GM21367 (cell line): ENCODE results near the gene TAGLN.
"Not testable (repeated sequence)": the region's sequence is repeated elsewhere in the genome, so short reads cannot be mapped to it uniquely, and the experiment has no call there.

Source experiments
- ATAC-seq: cut with Tn5 transposase; IDR thresholded peaks from one replicate; pipeline ENCODE4 v1.9.1; 2021; ENCODE audit not compliant: unreplicated experiment

Gene TAGLN

GRCh38 chr11:117195258-117195657 lies 3.9 kb upstream of the TAGLN start:
- no peak for ATAC-seq

GRCh38 chr11:117195761-117196160 lies 3.4 kb upstream of the TAGLN start:
- no peak for ATAC-seq

- ATAC-seq = no peak
Observed at GRCh38 chr11:117197006-117197405, 2.2 kb upstream of the TAGLN start.

GRCh38 chr11:117197516-117198456 lies 1.4 kb upstream of the TAGLN start:
- ATAC-seq = no peak

DNA sequence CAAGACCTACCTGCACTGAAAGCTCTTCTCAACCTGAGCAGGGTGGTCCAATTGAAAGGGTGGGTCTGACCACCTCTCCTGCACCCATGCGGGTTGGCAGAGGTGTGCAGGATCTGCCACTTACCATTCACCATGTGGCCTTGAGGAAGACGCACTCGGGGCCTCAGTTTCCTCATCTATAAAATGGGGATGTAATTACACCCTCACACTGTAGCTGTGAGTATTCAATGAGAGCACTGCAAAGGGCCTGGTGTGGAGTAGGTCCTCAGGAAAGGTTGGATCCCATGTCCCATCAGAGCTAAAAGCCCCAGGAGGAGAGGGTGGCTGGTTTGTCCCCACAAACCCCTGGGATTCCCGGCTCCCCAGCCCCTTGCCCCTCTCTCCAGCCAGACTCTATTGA lies 557 bp upstream of the TAGLN start:
- no peak for ATAC-seq

DNA sequence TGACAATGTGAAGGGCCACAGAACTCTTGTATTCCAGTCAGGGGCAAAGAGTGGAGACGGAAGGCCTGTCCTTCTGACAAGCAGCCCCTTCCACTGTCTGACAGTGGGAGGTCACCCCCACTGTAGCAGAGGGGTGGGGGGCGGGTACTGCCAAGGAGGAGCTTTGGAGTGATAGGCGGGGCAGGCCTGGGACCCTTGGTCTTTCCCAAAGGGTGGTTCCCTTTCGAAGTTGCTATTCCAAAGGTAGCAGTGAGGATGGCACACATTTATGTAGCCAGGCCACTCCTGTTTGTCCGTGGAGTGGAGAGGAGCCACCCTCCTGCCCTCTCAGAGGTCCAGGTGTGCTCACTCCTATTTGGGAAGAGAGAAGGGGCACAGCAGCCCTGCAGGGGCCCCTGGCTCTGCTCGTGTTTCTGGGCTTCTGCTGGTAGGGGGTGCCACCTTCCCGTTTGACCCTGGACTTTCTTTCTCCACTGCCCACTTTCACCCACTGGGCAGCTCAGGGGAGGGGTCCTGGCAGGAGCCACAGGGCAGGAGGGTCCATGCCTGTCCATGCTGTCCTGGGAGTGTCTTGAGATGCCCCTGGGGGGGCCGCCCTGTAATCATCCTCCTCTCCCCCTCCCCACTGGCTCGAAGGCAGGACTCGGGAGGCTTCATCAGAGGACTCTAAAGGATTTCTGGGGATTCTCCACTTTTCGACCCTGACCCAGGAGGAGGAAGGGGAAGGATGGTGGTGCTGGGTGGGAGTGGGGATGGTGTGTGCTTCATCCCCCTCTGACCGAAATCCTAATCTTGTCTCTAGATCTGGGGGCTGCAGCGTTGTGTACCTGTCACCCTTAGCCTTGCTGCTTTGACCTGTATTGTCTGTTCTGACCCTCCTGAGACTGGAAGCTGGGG lies 994 bp downstream of the TAGLN start:
- ATAC-seq = no peak

- no peak for ATAC-seq
Observed at GRCh38 chr11:117200813-117201657, 1.9 kb downstream of the TAGLN start.

DNA sequence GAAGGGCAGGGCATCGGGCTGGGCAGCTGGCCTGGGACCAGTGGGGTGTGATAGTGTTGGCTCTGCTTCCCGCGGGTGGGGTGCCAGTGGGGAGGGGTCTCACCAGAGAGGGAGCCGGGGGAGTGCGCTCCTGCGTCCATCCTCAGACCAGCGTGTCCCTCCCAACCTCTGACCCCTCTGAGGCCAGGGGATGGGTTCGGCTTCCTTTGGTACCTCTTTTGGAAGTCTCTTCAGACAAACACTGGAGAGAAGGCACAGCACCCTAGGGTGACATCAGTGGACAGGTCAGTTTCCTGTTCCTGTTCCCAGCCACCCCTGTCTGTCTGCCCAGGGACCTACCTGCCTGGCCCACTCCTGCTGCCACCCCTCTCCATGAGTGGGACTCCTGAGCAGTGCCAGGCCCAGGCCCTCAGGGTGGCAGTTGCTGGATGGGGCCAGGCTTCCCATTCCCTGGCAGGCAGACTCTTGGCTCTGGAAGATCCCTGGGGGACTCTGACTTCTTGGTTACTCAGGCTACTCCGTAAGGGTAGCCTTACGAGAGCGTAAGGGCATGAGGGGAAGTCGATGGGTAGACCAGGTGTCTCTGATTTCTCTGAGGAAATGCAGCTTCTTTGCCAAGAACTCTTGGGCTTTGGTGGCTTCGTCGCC lies 2.6 kb downstream of the TAGLN start:
- ATAC-seq = no peak

DNA sequence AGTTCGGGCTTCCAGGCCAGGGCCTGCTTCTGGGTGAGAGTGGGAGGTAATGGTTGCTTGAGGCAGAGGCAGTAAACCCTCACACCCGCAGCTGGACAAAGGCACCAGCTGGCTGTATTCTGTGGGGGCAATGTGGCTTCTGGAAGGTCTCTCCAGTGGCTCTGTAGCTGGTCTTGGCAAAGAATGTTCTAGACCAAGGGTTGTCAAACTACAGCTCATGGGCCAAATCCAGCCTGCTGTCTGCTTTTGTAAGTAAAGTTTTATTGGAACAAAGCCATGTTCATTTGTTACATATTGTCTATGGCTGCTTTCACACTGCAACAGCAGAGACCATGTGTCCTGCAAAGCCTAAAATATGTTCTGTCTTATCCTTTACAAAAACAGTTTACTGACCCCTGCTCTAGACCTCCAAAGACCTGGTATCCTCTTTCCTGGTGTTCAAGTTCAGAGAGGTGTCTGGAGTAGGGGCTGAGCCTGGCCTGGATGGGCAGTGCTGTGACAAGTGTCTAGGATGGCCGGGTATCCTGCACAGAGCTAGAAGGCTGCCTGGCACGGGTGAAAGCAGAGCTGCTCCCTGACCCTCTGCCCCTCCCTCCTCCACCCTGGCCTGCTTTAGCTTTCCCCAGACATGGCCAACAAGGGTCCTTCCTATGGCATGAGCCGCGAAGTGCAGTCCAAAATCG lies 3.4 kb downstream of the TAGLN start:
- no peak for ATAC-seq

- no peak for ATAC-seq
Observed at GRCh38 chr11:117203069-117203407, 3.9 kb downstream of the TAGLN start.

GRCh38 chr11:117204283-117205080 lies 5.3 kb downstream of the TAGLN start:
- ATAC-seq = no peak

GRCh38 chr11:117205211-117205818 lies 6.1 kb downstream of the TAGLN start:
- ATAC-seq = no peak

- ATAC-seq = not testable (repeated sequence)
Observed at GRCh38 chr11:117206111-117206510, 6.9 kb downstream of the TAGLN start.

DNA sequence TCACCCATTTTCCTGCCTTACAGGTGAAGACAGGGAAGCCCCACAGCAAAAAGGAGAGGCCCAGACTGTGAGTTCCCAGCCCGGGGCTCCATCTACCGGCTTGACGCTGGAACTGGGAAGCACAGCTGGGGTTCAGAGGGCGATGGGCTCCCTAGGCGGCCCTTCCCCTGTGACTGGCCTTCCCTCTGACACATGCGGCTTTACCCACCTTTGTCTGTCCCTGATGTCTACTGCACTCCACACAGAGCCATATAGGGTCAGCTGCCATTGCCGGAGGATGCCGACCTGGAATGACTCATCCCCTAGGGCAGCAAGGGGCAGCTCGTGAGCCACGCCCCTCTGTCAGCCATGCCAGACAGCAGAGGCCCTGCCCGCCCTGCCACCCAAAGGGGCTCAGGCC lies 7.7 kb downstream of the TAGLN start:
- ATAC-seq = not testable (repeated sequence)

DNA sequence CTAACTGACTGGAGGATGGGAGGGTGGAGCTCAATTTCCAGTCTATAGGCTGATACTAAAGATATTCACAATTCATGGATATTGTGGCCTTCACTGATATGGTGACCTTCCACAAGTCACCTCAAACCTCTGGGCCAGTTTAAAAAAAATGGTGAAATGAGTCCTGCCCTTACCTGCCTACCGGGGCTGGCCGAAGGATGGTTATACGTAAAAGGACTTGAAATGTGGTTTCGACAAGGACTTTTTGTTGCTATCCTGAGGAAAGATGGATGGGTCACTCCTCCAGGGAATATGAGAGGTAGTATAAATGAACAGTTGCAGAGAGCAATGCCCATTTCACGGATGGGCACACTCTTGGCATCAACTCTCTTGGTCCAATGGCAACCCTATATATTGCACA lies 8.3 kb downstream of the TAGLN start:
- not testable (repeated sequence) for ATAC-seq

- not testable (repeated sequence) for ATAC-seq
Observed at GRCh38 chr11:117208710-117209109, 9.5 kb downstream of the TAGLN start.

DNA sequence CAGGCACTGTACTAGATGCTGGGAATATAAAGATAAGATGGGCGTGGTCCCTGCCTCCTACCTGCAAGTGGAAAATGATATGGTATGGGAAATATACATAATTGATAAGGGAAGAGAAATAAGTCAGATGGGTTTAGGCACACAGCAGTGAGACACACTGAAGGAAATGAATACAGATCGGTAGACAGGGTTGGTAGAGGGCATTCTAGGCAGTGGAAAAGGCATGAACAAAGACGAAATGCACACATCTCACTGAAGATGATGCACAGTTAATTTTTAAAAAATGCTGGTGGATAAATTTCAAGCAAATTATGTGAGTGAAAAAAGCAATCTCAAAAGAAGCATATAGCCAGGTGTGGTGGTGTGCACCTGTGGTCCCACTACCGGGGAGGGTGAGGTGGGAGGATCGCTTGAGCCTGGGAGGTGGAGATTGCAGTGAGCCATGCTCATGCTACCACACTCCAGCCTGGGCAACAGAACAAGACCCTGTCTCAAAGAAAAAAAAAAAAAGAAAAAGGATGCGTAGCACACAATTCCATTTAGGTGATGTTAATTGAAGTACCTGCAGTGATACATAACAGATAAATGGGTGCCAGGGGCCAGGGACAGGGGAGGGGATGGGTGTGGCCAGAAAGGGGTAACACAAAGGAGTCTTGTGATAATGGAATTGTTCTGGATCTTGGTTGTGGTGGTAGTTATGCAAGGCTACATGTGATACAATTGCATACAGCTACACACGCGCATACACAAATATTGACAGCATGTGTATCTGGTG lies 10.4 kb downstream of the TAGLN start:
- ATAC-seq = not testable (repeated sequence)

- no peak for ATAC-seq
Observed at GRCh38 chr11:117210620-117211019, 11.4 kb downstream of the TAGLN start.
